HepG2 (cell line): ENCODE results near the gene AP1M2. TPM values are rescaled to one million over a fixed set of nuclear protein-coding genes. Genes with fewer than 3 reads are reported as not detected.

ENCODE experiments used
- CCDC6 ChIP-seq: sonication (generic); formaldehyde crosslinking; IDR thresholded peaks from 2 replicates; pipeline ENCODE4 v1.8.1; 2022; ENCODE audit warnings: mild to moderate bottlenecking, missing genetic modification reagents, moderate library complexity
- CHCHD3 ChIP-seq: sonication (generic); formaldehyde crosslinking; IDR thresholded peaks from 2 replicates; pipeline ENCODE4 v1.8.0; 2022; ENCODE audit warnings: mild to moderate bottlenecking, missing genetic modification reagents, moderate library complexity
- CHD2 ChIP-seq: IDR thresholded peaks from 2 replicates; pipeline ENCODE4 v1.6.1; 2011; ENCODE audit warnings: low read depth, low read length, improper control_type of control experiment
- FOXK2 ChIP-seq: fragments of 450-650 bp; IDR thresholded peaks from 2 replicates; pipeline ENCODE4 v1.6.1; 2016
- HNF1B ChIP-seq: sonication (generic); formaldehyde crosslinking; IDR thresholded peaks from 2 replicates; pipeline ENCODE4 v1.5.1; 2020; ENCODE audit warnings: mild to moderate bottlenecking, moderate library complexity, missing genetic modification reagents
- HNF4G ChIP-seq, 2 experiments: sonication (generic) in 1 of 2; formaldehyde crosslinking in 1 of 2; IDR thresholded peaks; 2 replicates each; pipeline versions ENCODE4 v1.4.0 to v1.6.1; 2011 to 2020; ENCODE audit warnings: borderline replicate concordance in 2 of 2, low read depth in 2 of 2, mild to moderate bottlenecking in 2 of 2, low read length in 1 of 2, missing genetic modification reagents in 1 of 2, moderate library complexity in 1 of 2
- LCORL ChIP-seq, 2 experiments: fragments of 450-650 bp in 1 of 2; sonication (generic) in 1 of 2; formaldehyde crosslinking in 1 of 2; IDR thresholded peaks; 2 replicates each; pipeline versions ENCODE4 v1.5.0 to v1.6.1; 2017 to 2020; ENCODE audit warnings: antibody characterized with exemption in 1 of 2, missing genetic modification reagents in 1 of 2
- RAD21 ChIP-seq: fragments of 450-650 bp; formaldehyde crosslinking; IDR thresholded peaks from 2 replicates; pipeline ENCODE4 v1.5.0; 2020; ENCODE audit warnings: mild to moderate bottlenecking
- RCOR2 ChIP-seq: IDR thresholded peaks from 2 replicates; pipeline ENCODE4 v1.6.1; 2016; ENCODE audit warnings: missing biosample characterization, missing genetic modification reagents
- STAT6 ChIP-seq: sonication (generic); formaldehyde crosslinking; IDR thresholded peaks from 2 replicates; pipeline ENCODE4 v1.4.0; 2020; ENCODE audit warnings: missing genetic modification reagents, mild to moderate bottlenecking, borderline replicate concordance
- ZNF121 ChIP-seq: sonication (generic); formaldehyde crosslinking; IDR thresholded peaks from 2 replicates; pipeline ENCODE4 v1.5.0; 2020; ENCODE audit warnings: mild to moderate bottlenecking, missing genetic modification reagents
- ZNF746 ChIP-seq: sonication (generic); formaldehyde crosslinking; IDR thresholded peaks from 2 replicates; pipeline ENCODE4 v1.8.0; 2022; ENCODE audit warnings: mild to moderate bottlenecking, missing genetic modification reagents
- polyA plus RNA-seq, 8 experiments: library from polyadenylated mRNA; depleted of rRNA in 3 of 8; stranded (reverse) in 7 of 8; unstranded in 1 of 8; fragments of >200 nt; fragmentation: Illumina TruSeq in 4 of 8; extraction: Trizol in 4 of 8; gene quantifications; 2 replicates each; pipeline versions ENCODE4 v1.2.1 to v1.2.3, GENCODE V29; 2011 to 2016; ENCODE audit warnings: low read depth in 4 of 8, missing spikeins in 1 of 8, mixed read lengths in 1 of 8; ENCODE audit not compliant: insufficient read depth in 1 of 8
- total RNA-seq, 5 experiments: library from RNA; depleted of rRNA; stranded (reverse); fragments of >200 nt; fragmentation: Illumina TruSeq; extraction: Trizol; gene quantifications; 2 replicates each; pipeline ENCODE4 v1.2.3, GENCODE V29; 2016; ENCODE audit warnings: low read depth in 1 of 5
- TF ChIP-seq, protein P1 (sequence below): sonication (generic); formaldehyde crosslinking; IDR thresholded peaks from 2 replicates; pipeline ENCODE4 v1.8.0; 2022; ENCODE audit warnings: mild to moderate bottlenecking, missing genetic modification reagents, moderate library complexity
- TF ChIP-seq, protein P2 (sequence below): sonication (generic); formaldehyde crosslinking; IDR thresholded peaks from 2 replicates; pipeline ENCODE4 v1.8.1; 2023; ENCODE audit warnings: mild to moderate bottlenecking, inconsistent platforms, moderate library complexity, missing genetic modification reagents, borderline replicate concordance
- TF ChIP-seq, protein P3 (sequence below): IDR thresholded peaks from 2 replicates; pipeline ENCODE4 v1.4.0; 2020; ENCODE audit warnings: mild to moderate bottlenecking, missing genetic modification reagents

Gene AP1M2
- total and polyA plus RNA-seq, 2 of the 13 experiments (the other 11 are each of a cell fraction or from before 2014, with no cell fraction given), result 6.3 to 76.8 TPM

GRCh38 chr19:10568826-10569651 lies 18.1 kb downstream of the AP1M2 start, which contains the start of gene CDKN2D (continued):
- TF ChIP-seq, protein P1, sequence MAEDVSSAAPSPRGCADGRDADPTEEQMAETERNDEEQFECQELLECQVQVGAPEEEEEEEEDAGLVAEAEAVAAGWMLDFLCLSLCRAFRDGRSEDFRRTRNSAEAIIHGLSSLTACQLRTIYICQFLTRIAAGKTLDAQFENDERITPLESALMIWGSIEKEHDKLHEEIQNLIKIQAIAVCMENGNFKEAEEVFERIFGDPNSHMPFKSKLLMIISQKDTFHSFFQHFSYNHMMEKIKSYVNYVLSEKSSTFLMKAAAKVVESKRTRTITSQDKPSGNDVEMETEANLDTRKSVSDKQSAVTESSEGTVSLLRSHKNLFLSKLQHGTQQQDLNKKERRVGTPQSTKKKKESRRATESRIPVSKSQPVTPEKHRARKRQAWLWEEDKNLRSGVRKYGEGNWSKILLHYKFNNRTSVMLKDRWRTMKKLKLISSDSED (CRISPR knock-in tag), result no peak
- TF ChIP-seq, protein P2, sequence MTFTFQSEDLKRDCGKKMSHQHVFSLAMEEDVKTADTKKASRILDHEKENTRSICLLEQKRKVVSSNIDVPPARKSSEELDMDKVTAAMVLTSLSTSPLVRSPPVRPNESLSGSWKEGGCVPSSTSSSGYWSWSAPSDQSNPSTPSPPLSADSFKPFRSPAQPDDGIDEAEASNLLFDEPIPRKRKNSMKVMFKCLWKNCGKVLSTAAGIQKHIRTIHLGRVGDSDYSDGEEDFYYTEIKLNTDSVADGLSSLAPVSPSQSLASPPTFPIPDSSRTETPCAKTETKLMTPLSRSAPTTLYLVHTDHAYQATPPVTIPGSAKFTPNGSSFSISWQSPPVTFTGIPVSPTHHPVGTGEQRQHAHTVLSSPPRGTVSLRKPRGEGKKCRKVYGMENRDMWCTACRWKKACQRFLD (CRISPR knock-in tag), result 0 out of 2 replicates have a peak, but pooled peaks have one; percentile 78
- TF ChIP-seq, protein P3, sequence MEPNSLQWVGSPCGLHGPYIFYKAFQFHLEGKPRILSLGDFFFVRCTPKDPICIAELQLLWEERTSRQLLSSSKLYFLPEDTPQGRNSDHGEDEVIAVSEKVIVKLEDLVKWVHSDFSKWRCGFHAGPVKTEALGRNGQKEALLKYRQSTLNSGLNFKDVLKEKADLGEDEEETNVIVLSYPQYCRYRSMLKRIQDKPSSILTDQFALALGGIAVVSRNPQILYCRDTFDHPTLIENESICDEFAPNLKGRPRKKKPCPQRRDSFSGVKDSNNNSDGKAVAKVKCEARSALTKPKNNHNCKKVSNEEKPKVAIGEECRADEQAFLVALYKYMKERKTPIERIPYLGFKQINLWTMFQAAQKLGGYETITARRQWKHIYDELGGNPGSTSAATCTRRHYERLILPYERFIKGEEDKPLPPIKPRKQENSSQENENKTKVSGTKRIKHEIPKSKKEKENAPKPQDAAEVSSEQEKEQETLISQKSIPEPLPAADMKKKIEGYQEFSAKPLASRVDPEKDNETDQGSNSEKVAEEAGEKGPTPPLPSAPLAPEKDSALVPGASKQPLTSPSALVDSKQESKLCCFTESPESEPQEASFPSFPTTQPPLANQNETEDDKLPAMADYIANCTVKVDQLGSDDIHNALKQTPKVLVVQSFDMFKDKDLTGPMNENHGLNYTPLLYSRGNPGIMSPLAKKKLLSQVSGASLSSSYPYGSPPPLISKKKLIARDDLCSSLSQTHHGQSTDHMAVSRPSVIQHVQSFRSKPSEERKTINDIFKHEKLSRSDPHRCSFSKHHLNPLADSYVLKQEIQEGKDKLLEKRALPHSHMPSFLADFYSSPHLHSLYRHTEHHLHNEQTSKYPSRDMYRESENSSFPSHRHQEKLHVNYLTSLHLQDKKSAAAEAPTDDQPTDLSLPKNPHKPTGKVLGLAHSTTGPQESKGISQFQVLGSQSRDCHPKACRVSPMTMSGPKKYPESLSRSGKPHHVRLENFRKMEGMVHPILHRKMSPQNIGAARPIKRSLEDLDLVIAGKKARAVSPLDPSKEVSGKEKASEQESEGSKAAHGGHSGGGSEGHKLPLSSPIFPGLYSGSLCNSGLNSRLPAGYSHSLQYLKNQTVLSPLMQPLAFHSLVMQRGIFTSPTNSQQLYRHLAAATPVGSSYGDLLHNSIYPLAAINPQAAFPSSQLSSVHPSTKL (CRISPR knock-in tag), result 0 out of 2 replicates have a peak, but pooled peaks have one; percentile 10
- TF ChIP-seq ZNF746 (peak; percentile 44; the same call in 1 of the 2 replicates), ZNF121 (no peak), RAD21 (CRISPR knock-in tag) (0 out of 2 replicates have a peak, but pooled peaks have one; percentile 31), CCDC6 (CRISPR knock-in tag) (peak; percentile 99), HNF4G (IDR thresholded peaks at IDR 0.05; ENCODE audit: borderline replicate concordance, low read depth, low read length) (no peak), HNF4G (CRISPR knock-in tag; IDR thresholded peaks at IDR 0.05; ENCODE audit: borderline replicate concordance, low read depth) (0 out of 2 replicates have a peak, but pooled peaks have one; percentile 43), CHD2 (peak; percentile 82), CHCHD3 (peak; percentile 95), RCOR2 (peak; percentile 50; the same call in 1 of the 2 replicates), STAT6 (CRISPR knock-in tag) (peak; percentile 76; the same call in 1 of the 2 replicates), LCORL (IDR thresholded peaks at IDR 0.05) (no peak), LCORL (CRISPR knock-in tag; IDR thresholded peaks at IDR 0.05) (0 out of 2 replicates have a peak, but pooled peaks have one; percentile 37), FOXK2 (peak; percentile 33; the same call in 1 of the 2 replicates), HNF1B (peak; percentile 71; the same call in 1 of the 2 replicates)
